Common myeloid progenitor, CD34-positive (primary cell): ENCODE results near the gene SUPT5H.

Source experiments
- CTCF ChIA-PET: fragments of 350-600 bp; sonication (Branson Sonifier 250); formaldehyde crosslinking; loops from one replicate; lab custom pipeline; 2021; ENCODE audit warnings: antibody characterized with exemption; lab: Charles Lee
- POLR2A ChIA-PET: fragments of 350-600 bp; sonication (Branson Sonifier 250); formaldehyde crosslinking; loops from one replicate; lab custom pipeline; 2021; ENCODE audit warnings: antibody characterized with exemption; lab: Charles Lee
- DNase-seq, 3 donors: peaks; one replicate each; pipeline versions ENCODE4 v3.0.0 to v3.0.0-alpha.2; 2013
- H3K27ac ChIP-seq, 2 experiments: 1 replicate in 1 of 2; 2 replicates in 1 of 2; pipeline ENCODE4 v1.7.0; 2013; ENCODE audit warnings: inconsistent platforms in 2 of 2, low read length in 2 of 2, mild to moderate bottlenecking in 2 of 2, low read depth in 1 of 2, moderate library complexity in 1 of 2; ENCODE audit not compliant: severe bottlenecking in 2 of 2, insufficient read depth in 1 of 2, poor library complexity in 1 of 2
- H3K27me3 ChIP-seq, 5 experiments: replicated peaks in 2 of 5; 1 replicate in 3 of 5; 2 replicates in 2 of 5; pipeline versions ENCODE4 v1.6.1 to v1.7.0; 2013; ENCODE audit warnings: low read length in 4 of 5, mild to moderate bottlenecking in 2 of 5, moderate library complexity in 2 of 5, inconsistent platforms in 1 of 5; ENCODE audit not compliant: insufficient read depth in 5 of 5, control insufficient read depth in 4 of 5
- H3K36me3 ChIP-seq, 4 experiments: 1 replicate in 2 of 4; 2 replicates in 2 of 4; pipeline versions ENCODE4 v1.6.1 to v1.7.0; 2013; ENCODE audit warnings: low read length in 3 of 4, control low read depth in 1 of 4, mild to moderate bottlenecking in 1 of 4; ENCODE audit not compliant: control insufficient read depth in 4 of 4, insufficient read depth in 4 of 4
- H3K4me1 ChIP-seq, 4 experiments: 1 replicate in 3 of 4; 2 replicates in 1 of 4; pipeline versions ENCODE4 v1.6.1 to v1.7.1; 2013; ENCODE audit warnings: low read length in 3 of 4, mild to moderate bottlenecking in 3 of 4, control low read depth in 1 of 4, inconsistent platforms in 1 of 4, moderate library complexity in 1 of 4; ENCODE audit not compliant: control insufficient read depth in 4 of 4, insufficient read depth in 4 of 4; ENCODE audit errors: control extremely low read depth in 1 of 4
- H3K4me3 ChIP-seq, 7 experiments: 1 replicate in 4 of 7; 2 replicates in 3 of 7; pipeline versions ENCODE4 v1.5.1 to v1.7.0; 2013; ENCODE audit warnings: mild to moderate bottlenecking in 7 of 7, low read length in 6 of 7, moderate library complexity in 6 of 7, inconsistent platforms in 2 of 7, low read depth in 2 of 7, control low read depth in 1 of 7; ENCODE audit not compliant: insufficient read depth in 4 of 7, control insufficient read depth in 1 of 7; ENCODE audit errors: extremely low read depth in 1 of 7
- H3K9me3 ChIP-seq, 5 experiments: 1 replicate in 4 of 5; 2 replicates in 1 of 5; pipeline versions ENCODE4 v1.6.1 to v1.7.1; 2013; ENCODE audit warnings: low read length in 4 of 5, mild to moderate bottlenecking in 2 of 5, inconsistent platforms in 1 of 5, low read depth in 1 of 5, moderate library complexity in 1 of 5; ENCODE audit not compliant: control insufficient read depth in 4 of 5, insufficient read depth in 2 of 5; ENCODE audit errors: control extremely low read depth in 1 of 5
- WGBS: methylation state at CpG from one replicate; pipeline ENCODE4 v1.1.5; 2013; ENCODE audit not compliant: insufficient coverage; 5-methylcytosine and 5-hydroxymethylcytosine counted together

Gene SUPT5H

DNA sequence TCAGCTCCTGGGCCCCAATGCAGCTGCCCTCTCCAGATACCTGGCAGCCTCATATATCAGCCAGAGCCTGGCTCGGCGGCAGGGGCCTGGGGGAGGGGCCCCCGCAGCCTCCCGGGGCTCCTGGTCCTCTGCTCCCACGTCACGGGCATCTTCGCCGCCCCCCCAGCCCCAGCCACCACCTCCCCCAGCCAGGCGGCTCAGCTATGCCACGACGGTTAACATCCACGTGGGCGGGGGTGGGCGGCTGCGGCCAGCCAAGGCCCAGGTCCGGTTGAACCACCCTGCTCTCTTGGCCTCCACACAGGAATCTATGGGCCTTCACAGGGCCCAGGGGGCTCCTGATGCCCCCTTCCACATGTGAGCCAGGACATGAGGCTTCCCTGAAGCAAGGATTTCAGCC, 20.4 kb upstream of the SUPT5H start:
- H3K9me3 ChIP-seq = no peaks in the 10 kb centered on the region
- 90% methylated on average over 9 of the region's 16 CpGs for WGBS
- no peaks in the 10 kb centered on the region for H3K27me3 ChIP-seq
- peaks cover 5 to 36% (median 19%) of the 10 kb centered on the region in 4 experiments for H3K36me3 ChIP-seq
- no peak overlapping the region for H3K4me3 ChIP-seq
- no peak overlapping the region for H3K27ac ChIP-seq
- ChIA-PET CTCF (no interaction called here), POLR2A (no interaction called here)
- no peaks in the 10 kb centered on the region for H3K4me1 ChIP-seq
- DNase-seq = no peak

GRCh38 chr19:39425744-39426143, 19.6 kb upstream of the SUPT5H start:
- no peak for DNase-seq
- POLR2A ChIA-PET = interaction anchor here (2.2 kb wide), 1 partner anchor 10 kb away, joined by 8 read pairs; the partner anchor contains the start of gene RPS16
- Histone ChIP-seq H3K27me3 (no peaks in the 10 kb centered on the region), H3K27ac (no peak overlapping the region), H3K4me3 (no peak overlapping the region), H3K36me3 (peaks cover 5 to 31% (median 18%) of the 10 kb centered on the region in 4 experiments), H3K4me1 (no peaks in the 10 kb centered on the region), H3K9me3 (no peaks in the 10 kb centered on the region)
- CTCF ChIA-PET = interaction anchor here (1.7 kb wide), 1 partner anchor 10 kb away, joined by 7 read pairs; the partner anchor contains the start of gene RPS16
- 98% methylated on average over 7 of the region's 7 CpGs for WGBS

- WGBS = 93% methylated on average over 5 of the region's 5 CpGs
- DNase-seq = no peak
- H3K4me1 ChIP-seq = peaks cover 0 to 4% (median 0%) of the 10 kb centered on the region in 4 experiments
- peaks cover 5 to 29% (median 19%) of the 10 kb centered on the region in 4 experiments for H3K36me3 ChIP-seq
- ChIA-PET POLR2A (interaction anchor here (0.7 to 2.2 kb wide), 3 partner anchors 9 to 19 kb away, joined by 3 to 8 read pairs (median 4); partner anchors contain the start of genes RPS16 and SUPT5H), CTCF (interaction anchor here (1.7 kb wide), 1 partner anchor 9 kb away, joined by 7 read pairs; the partner anchor contains the start of gene RPS16)
- no peak overlapping the region for H3K27ac ChIP-seq
- no peaks in the 10 kb centered on the region for H3K9me3 ChIP-seq
- H3K4me3 ChIP-seq = no peak overlapping the region
- no peaks in the 10 kb centered on the region for H3K27me3 ChIP-seq
Measured at GRCh38 chr19:39426170-39426569, 19.2 kb upstream of the SUPT5H start.

DNA sequence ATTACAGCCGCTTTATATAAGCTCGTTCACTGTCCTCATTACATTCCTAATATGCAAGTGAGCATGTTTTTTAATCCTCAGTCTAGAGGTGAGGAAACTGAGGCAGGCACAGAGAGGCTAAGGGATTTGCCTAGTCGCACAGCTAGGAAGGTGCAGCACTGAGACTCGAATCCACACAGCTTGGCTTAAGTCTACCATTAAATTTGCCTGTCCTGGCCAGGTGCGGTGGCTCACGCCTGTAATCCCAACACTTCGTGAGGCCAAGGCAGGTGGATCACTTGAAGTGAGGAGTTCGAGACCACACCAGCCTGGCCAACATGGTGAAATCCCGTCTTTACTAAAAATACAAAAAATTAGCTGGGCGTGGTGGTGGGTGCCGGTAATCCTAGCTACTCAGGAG, 17.7 kb upstream of the SUPT5H start:
- H3K27ac ChIP-seq = no peak overlapping the region
- H3K4me3 ChIP-seq = no peak overlapping the region
- peaks cover 5 to 29% (median 20%) of the 10 kb centered on the region in 4 experiments for H3K36me3 ChIP-seq
- 96% methylated on average over 10 of the region's 11 CpGs for WGBS
- no peaks in the 10 kb centered on the region for H3K9me3 ChIP-seq
- H3K4me1 ChIP-seq = peaks cover 0 to 7% (median 0%) of the 10 kb centered on the region in 4 experiments
- ChIA-PET POLR2A (interaction anchor here (2.2 kb wide), 1 partner anchor 8 kb away, joined by 8 read pairs; the partner anchor contains the start of gene RPS16), CTCF (interaction anchor here (0.7 to 3.2 kb wide), 5 partner anchors 8 to 106 kb away, joined by 3 to 21 read pairs (median 4); partner anchors contain the start of gene RPS16)
- no peaks in the 10 kb centered on the region for H3K27me3 ChIP-seq
- DNase-seq = no peak

DNA sequence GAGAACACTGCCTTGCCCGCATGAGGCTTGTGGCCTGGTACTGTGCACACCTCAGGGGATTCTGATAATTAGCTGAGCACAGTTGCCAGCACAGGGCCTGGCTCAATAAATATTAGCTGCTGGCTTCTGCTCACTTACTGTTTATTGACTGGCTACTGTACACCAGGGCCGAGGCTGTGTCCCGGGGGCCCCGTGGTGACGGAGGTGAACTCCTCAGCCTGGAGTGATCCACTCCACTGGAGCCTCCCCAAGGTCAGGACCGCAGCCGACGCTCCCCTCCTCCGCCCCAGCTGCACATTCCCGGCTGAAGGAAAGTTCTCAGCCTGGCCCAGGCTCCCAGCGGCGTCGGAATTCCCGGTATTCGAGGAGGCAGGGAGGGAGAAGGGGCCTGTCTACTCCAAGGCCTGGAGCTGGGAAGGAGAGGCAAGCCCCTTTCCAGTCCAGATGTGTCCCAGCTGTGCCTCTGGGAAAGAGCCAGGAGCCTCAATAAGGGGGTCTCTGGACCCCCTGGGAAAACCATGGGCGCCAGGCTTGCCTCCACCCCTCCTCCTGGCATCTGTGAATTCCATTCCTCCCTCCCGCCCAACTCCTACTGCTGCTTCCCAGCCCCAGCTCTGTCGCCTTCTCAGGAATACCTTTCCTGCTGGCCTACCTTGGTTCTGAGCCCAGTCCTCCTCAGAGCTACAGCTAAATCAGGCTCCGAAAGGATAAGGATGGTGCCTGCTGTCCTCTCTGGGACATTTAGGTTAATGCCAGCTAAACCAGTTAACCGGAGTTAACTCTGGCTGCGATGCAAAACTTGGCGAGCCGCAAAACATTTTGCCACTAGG, 16.9 kb upstream of the SUPT5H start:
- Histone ChIP-seq H3K9me3 (no peaks in the 10 kb centered on the region), H3K27ac (no peak overlapping the region), H3K4me3 (no peak overlapping the region), H3K36me3 (peaks cover 2 to 29% (median 22%) of the 10 kb centered on the region in 4 experiments), H3K4me1 (peaks cover 0 to 7% (median 0%) of the 10 kb centered on the region in 4 experiments), H3K27me3 (no peaks in the 10 kb centered on the region)
- POLR2A ChIA-PET = no interaction called here
- 62% methylated on average over 23 of the region's 23 CpGs for WGBS
- DNase-seq = no peak
- CTCF ChIA-PET = interaction anchor here (0.7 to 3.2 kb wide), 6 partner anchors 10 to 106 kb away, joined by 3 to 21 read pairs (median 4); no protein-coding TSS in a partner anchor

GRCh38 chr19:39430675-39431593, 14.4 kb upstream of the SUPT5H start:
- Histone ChIP-seq H3K9me3 (no peaks in the 10 kb centered on the region), H3K36me3 (peaks cover 2 to 30% (median 27%) of the 10 kb centered on the region in 4 experiments), H3K27ac (no peak overlapping the region), H3K4me1 (peaks cover 4 to 23% (median 15%) of the 10 kb centered on the region in 4 experiments), H3K4me3 (no peak overlapping the region), H3K27me3 (no peaks in the 10 kb centered on the region)
- POLR2A ChIA-PET = interaction anchor here (0.7 kb wide), 1 partner anchor 20 kb away, joined by 3 read pairs; no protein-coding TSS in a partner anchor
- 89% methylated on average over 18 of the region's 25 CpGs for WGBS
- DNase-seq = peak in 2 of 3 donors; percentile 29 to 32
- CTCF ChIA-PET = no interaction called here
